SK-N-SH (cell line): ENCODE measurements around the gene TXNRD2.

Source experiments
- CTCF ChIP-seq: fragments of 200-600 bp; sonication (generic); IDR thresholded peaks from 2 replicates; pipeline ENCODE4 v1.6.1; 2017; ENCODE audit warnings: antibody characterized with exemption, mild to moderate bottlenecking, moderate library complexity
- GABPA ChIP-seq: IDR thresholded peaks from 2 replicates; pipeline ENCODE4 v1.4.0; 2012; ENCODE audit warnings: low read depth, mild to moderate bottlenecking
- MAX ChIP-seq: IDR thresholded peaks from 2 replicates; pipeline ENCODE4 v1.4.0; 2012; ENCODE audit warnings: low read depth
- MXI1 ChIP-seq: IDR thresholded peaks from 2 replicates; pipeline ENCODE4 v1.6.1; 2012; ENCODE audit warnings: mild to moderate bottlenecking, low read depth, low read length, improper control_type of control experiment
- RCOR1 ChIP-seq: fragments of 150-350 bp; IDR thresholded peaks from 2 replicates; pipeline ENCODE4 v1.6.1; 2017; ENCODE audit warnings: antibody characterized with exemption, low read length
- SIN3A ChIP-seq: IDR thresholded peaks from 2 replicates; pipeline ENCODE4 v1.6.1; 2012; ENCODE audit warnings: low read depth, mild to moderate bottlenecking, low read length, moderate library complexity, borderline replicate concordance
- TCF12 ChIP-seq: IDR thresholded peaks from 2 replicates; pipeline ENCODE4 v1.4.0; 2012
- USF2 ChIP-seq: fragments of 150-350 bp; IDR thresholded peaks from 2 replicates; pipeline ENCODE4 v1.6.1; 2017; ENCODE audit warnings: antibody characterized with exemption, low read length, low read depth, borderline replicate concordance

GRCh38 chr22:19871845-19872778, 69.5 kb downstream of the TXNRD2 start:
- TF ChIP-seq MAX: no peak
- no peak for TF ChIP-seq CTCF
- no peak for TF ChIP-seq MXI1
- TF ChIP-seq RCOR1: no peak
- TF ChIP-seq SIN3A: no peak
- no peak for TF ChIP-seq GABPA
- TF ChIP-seq TCF12: no peak
- no peak for TF ChIP-seq USF2
